ENCODE data around the gene RNF13. TPM values are rescaled to one million over a fixed set of nuclear protein-coding genes. Genes with fewer than 3 reads are reported as not detected.

The RNF13 gene
- total RNA-seq, 1 donor from 2014 or later, result 66.0 TPM

- Histone ChIP-seq H3K4me3 (no peak overlapping the region), H3K27me3 (no peaks in the 10 kb centered on the region), H3K9me3 (no peaks in the 10 kb centered on the region), H3K4me1 (peaks cover 6% of the 10 kb centered on the region), H3K36me3 (no peaks in the 10 kb centered on the region), H3K27ac (no peak overlapping the region)
- intact Hi-C loops (cut with DNase I), result no loop called here
- TF ChIP-seq POLR2A (IDR thresholded peaks at IDR 0.05) (no peak), POLR2AphosphoS5 (IDR thresholded peaks at IDR 0.05; ENCODE audit: insufficient read depth in 1 of 2, low read depth in 1 of 2) (no peak)
- TF ChIP-seq, protein P1, sequence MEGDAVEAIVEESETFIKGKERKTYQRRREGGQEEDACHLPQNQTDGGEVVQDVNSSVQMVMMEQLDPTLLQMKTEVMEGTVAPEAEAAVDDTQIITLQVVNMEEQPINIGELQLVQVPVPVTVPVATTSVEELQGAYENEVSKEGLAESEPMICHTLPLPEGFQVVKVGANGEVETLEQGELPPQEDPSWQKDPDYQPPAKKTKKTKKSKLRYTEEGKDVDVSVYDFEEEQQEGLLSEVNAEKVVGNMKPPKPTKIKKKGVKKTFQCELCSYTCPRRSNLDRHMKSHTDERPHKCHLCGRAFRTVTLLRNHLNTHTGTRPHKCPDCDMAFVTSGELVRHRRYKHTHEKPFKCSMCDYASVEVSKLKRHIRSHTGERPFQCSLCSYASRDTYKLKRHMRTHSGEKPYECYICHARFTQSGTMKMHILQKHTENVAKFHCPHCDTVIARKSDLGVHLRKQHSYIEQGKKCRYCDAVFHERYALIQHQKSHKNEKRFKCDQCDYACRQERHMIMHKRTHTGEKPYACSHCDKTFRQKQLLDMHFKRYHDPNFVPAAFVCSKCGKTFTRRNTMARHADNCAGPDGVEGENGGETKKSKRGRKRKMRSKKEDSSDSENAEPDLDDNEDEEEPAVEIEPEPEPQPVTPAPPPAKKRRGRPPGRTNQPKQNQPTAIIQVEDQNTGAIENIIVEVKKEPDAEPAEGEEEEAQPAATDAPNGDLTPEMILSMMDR (IDR thresholded peaks at IDR 0.05), result no peak
- DNase-seq (ENCODE audit: extremely low spot score in 2 of 2), result no peak
These were observed 28.8 kb upstream of the RNF13 start for GRCh38 chr3:149784064-149784704.

DNA sequence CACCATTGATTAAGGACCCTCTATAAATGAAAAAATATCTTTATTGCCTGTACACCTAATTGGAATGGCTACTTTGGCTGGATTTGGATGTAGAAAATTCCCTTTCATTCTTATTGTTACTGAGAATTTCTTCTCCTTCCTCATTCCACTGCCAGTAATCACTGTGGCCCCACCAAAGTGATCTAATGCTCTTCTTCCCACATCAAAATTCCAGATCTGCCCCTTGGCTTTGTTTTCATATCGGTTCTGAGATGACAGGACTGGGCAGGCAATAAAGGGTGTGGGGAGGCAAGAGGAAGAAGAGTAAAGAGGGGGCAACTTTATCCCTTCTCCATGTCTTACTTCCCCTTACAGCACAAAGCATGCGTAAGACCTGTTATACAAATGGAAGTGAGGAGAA is 22.7 kb upstream of the RNF13 start:
- Histone ChIP-seq H3K27ac (no peak overlapping the region), H3K4me3 (no peak overlapping the region), H3K27me3 (no peaks in the 10 kb centered on the region), H3K4me1 (no peaks in the 10 kb centered on the region), H3K36me3 (no peaks in the 10 kb centered on the region), H3K9me3 (no peaks in the 10 kb centered on the region)
- intact Hi-C loops (cut with DNase I), result no loop called here
- no peak for DNase-seq (ENCODE audit: extremely low spot score in 2 of 2)
- no peak for TF ChIP-seq POLR2AphosphoS5 (IDR thresholded peaks at IDR 0.05; ENCODE audit: insufficient read depth in 1 of 2, low read depth in 1 of 2)
- TF ChIP-seq, protein P1 (IDR thresholded peaks at IDR 0.05), result no peak
- no peak for TF ChIP-seq POLR2A (IDR thresholded peaks at IDR 0.05)

DNA sequence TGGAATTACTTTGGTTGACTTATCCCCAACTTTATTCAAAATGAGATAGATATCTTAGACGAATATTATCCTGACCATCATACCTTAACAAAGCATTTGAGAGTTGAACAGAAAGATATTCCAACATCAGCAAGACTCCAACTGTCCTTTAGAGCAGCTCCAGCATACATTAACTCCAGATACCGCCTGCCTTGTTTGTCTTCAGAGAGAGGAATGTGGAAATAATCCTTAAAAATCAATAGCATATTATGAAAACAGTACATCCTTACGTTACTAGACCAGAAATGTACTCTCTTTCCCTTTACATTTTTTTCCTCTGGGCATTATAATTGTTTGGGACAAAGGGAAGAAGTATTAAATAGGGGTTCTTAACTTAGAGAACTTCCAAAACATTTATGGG is 22.3 kb upstream of the RNF13 start:
- Histone ChIP-seq H3K9me3 (no peaks in the 10 kb centered on the region), H3K27me3 (no peaks in the 10 kb centered on the region), H3K27ac (no peak overlapping the region), H3K36me3 (no peaks in the 10 kb centered on the region), H3K4me3 (no peak overlapping the region), H3K4me1 (no peaks in the 10 kb centered on the region)
- TF ChIP-seq POLR2AphosphoS5 (IDR thresholded peaks at IDR 0.05; ENCODE audit: insufficient read depth in 1 of 2, low read depth in 1 of 2) (no peak), POLR2A (IDR thresholded peaks at IDR 0.05) (no peak)
- TF ChIP-seq, protein P1 (IDR thresholded peaks at IDR 0.05), result no peak
- DNase-seq (ENCODE audit: extremely low spot score in 2 of 2), result no peak
- intact Hi-C loops (cut with DNase I), result no loop called here

DNA sequence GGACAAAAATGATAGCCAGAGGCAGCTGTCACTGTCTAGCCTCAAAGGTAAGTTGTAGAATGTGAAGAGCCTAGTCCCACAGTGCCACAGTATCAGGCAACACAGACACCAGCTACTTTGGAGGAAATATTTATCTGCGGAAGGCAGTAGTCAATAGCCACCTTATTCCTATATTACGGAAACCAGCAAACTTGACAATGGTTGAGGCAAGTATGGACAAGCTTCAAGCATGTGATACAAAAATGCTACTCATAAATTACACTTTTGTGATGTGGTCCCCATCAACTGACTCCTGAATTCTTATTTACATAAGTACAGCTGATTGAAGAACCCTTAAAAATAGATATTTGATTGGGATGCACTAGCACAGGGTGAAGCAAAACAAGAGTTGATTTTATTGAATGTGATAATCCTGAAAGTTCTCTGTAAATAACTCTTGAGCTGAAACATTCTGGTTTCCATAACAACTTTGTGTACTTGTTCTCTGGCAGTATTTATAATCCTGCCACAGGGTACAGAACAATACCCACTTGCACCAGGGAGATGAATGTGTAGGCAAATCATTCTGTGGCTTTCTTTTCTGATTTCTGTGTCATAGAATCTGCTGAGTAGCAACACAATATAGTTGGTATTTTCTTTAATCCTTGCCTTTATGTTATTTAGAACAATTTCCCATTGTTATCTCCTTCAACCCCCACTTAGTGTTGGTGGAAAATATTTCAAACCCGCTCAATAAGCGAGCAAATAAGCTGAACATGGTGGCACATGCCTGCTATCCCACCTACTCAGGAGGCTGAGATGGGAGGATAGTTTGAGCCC is 20.4 kb upstream of the RNF13 start, which contains the start of gene ANKUB1:
TSS of gene ANKUB1 (minus strand) at position 103 of the 819 bp plus-strand sequence. CDS start 188 bp downstream, outside the sequence.
- TF ChIP-seq, protein P1 (IDR thresholded peaks at IDR 0.05), result no peak
- TF ChIP-seq POLR2A (IDR thresholded peaks at IDR 0.05) (no peak), POLR2AphosphoS5 (IDR thresholded peaks at IDR 0.05; ENCODE audit: insufficient read depth in 1 of 2, low read depth in 1 of 2) (no peak)
- no peaks in the 10 kb centered on the region for H3K36me3 ChIP-seq
- no peaks in the 10 kb centered on the region for H3K27me3 ChIP-seq
- no peaks in the 10 kb centered on the region for H3K4me1 ChIP-seq
- DNase-seq (ENCODE audit: extremely low spot score in 2 of 2), result no peak
- H3K27ac ChIP-seq, result no peak within 1 kb of the TSS
- intact Hi-C loops (cut with DNase I), result no loop called here
- H3K9me3 ChIP-seq, result no peaks in the 10 kb centered on the region
- H3K4me3 ChIP-seq, result no peak within 1 kb of the TSS

DNA sequence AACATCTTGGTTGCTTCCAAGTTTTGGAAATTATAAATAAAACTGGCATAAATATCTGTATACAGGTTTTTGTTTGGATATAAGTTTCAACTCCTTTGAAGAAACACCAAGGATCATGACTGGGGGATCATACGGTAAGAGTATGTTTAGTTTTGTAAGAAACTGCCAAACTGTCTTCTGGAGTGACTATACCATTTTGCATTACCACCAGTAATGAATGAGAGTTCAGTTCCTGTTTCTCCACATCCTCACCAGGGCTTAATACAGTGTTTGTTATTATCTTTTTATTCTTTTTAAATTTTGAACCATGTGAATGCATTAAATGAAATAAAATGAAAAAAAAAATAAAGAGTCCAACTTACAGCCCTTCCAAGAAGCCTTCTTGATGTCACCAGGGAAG is 17.0 kb upstream of the RNF13 start:
- no peaks in the 10 kb centered on the region for H3K36me3 ChIP-seq
- H3K9me3 ChIP-seq, result no peaks in the 10 kb centered on the region
- no peak overlapping the region for H3K27ac ChIP-seq
- no peaks in the 10 kb centered on the region for H3K4me1 ChIP-seq
- intact Hi-C loops (cut with DNase I), result no loop called here
- TF ChIP-seq, protein P1 (IDR thresholded peaks at IDR 0.05), result no peak
- TF ChIP-seq POLR2A (IDR thresholded peaks at IDR 0.05) (no peak), POLR2AphosphoS5 (IDR thresholded peaks at IDR 0.05; ENCODE audit: insufficient read depth in 1 of 2, low read depth in 1 of 2) (no peak)
- H3K27me3 ChIP-seq, result no peaks in the 10 kb centered on the region
- H3K4me3 ChIP-seq, result no peak overlapping the region
- no peak for DNase-seq (ENCODE audit: extremely low spot score in 2 of 2)

Measured in vagina (tissue), 2 donors.